SU-DHL-6 (cell line): ENCODE measurements around the gene APELA.

ENCODE experiments used
- H2AFZ ChIP-seq: fragments of 200-600 bp; sonication (generic); 2 replicates; pipeline ENCODE4 v1.6.1; 2014; ENCODE audit warnings: low read depth, mild to moderate bottlenecking, moderate library complexity, mixed read lengths, antibody characterized with exemption, low read length; ENCODE audit not compliant: severe bottlenecking
- H3F3A ChIP-seq: fragments of 200-600 bp; shearing (Covaris generic); 2 replicates; pipeline ENCODE4 v1.6.0; 2016; ENCODE audit warnings: antibody characterized with exemption, mild to moderate bottlenecking; ENCODE audit not compliant: insufficient read depth
- H3K27ac ChIP-seq: fragments of 200-600 bp; sonication (generic); 2 replicates; pipeline ENCODE4 v1.5.1; 2016; ENCODE audit warnings: low read depth, mild to moderate bottlenecking, low read length, moderate library complexity, mixed read lengths
- H3K27me3 ChIP-seq: fragments of 200-600 bp; sonication (generic), shearing (Covaris generic); 2 replicates; pipeline ENCODE4 v1.6.0; 2014; ENCODE audit warnings: mild to moderate bottlenecking, low read length
- H3K36me3 ChIP-seq: fragments of 200-600 bp; sonication (generic); 2 replicates; pipeline ENCODE4 v1.6.1; 2014; ENCODE audit warnings: mild to moderate bottlenecking, low read length, mixed read lengths
- H3K4me2 ChIP-seq: fragments of 300-600, 200-600 bp; shearing (Covaris generic), sonication (generic); 2 replicates; pipeline ENCODE4 v1.6.0; 2014; ENCODE audit warnings: low read length, low read depth, mild to moderate bottlenecking; ENCODE audit not compliant: poor library complexity, severe bottlenecking
- H3K4me3 ChIP-seq: fragments of 200-600 bp; sonication (generic); 2 replicates; pipeline ENCODE4 v1.5.1; 2014; ENCODE audit warnings: antibody characterized with exemption, low read length, mild to moderate bottlenecking, mixed read lengths; ENCODE audit not compliant: insufficient read depth, poor library complexity, severe bottlenecking
- H3K79me2 ChIP-seq: fragments of 200-600 bp; sonication (generic); 2 replicates; pipeline ENCODE4 v1.6.1; 2014; ENCODE audit warnings: mild to moderate bottlenecking, low read length, moderate library complexity; ENCODE audit not compliant: insufficient read depth
- H3K9ac ChIP-seq: fragments of 200-600 bp; sonication (generic); 2 replicates; pipeline ENCODE4 v1.7.0; 2014; ENCODE audit warnings: mild to moderate bottlenecking, low read length
- H3K9me2 ChIP-seq: fragments of 200-600 bp; sonication (generic); replicated peaks from 2 replicates; pipeline ENCODE4 v1.6.1; 2014; ENCODE audit warnings: low read length; ENCODE audit not compliant: insufficient read depth
- H3K9me3 ChIP-seq: fragments of 200-600 bp; sonication (generic); 2 replicates; pipeline ENCODE4 v1.6.1; 2014; ENCODE audit warnings: low read length, mixed read lengths; ENCODE audit not compliant: insufficient read depth
- H4K20me1 ChIP-seq: fragments of 200-600 bp; sonication (generic); 2 replicates; pipeline ENCODE4 v1.6.1; 2014; ENCODE audit warnings: low read depth, mild to moderate bottlenecking, antibody characterized with exemption, low read length, moderate library complexity, mixed read lengths
- CTCF ChIP-seq: fragments of 200-600 bp; sonication (generic); IDR thresholded peaks from one replicate; pipeline ENCODE4 v1.5.1; 2017; ENCODE audit warnings: antibody characterized with exemption, mild to moderate bottlenecking, low read length, moderate library complexity; ENCODE audit not compliant: insufficient read depth, poor library complexity, severe bottlenecking
- EZH2phosphoT487 ChIP-seq: fragments of 200-600 bp; sonication (generic), shearing (Covaris generic); conservative IDR thresholded peaks from 2 replicates; pipeline ENCODE4 v1.6.1; 2018; ENCODE audit warnings: mild to moderate bottlenecking, antibody characterized with exemption, low read length, moderate library complexity, mixed read lengths

The APELA gene

GRCh38 chr4:164876700-164877324 is at the start of gene APELA:
TSS of gene APELA (plus strand) at chr4:164877178. CDS start at chr4:164877332, 154 bp downstream.
- Histone ChIP-seq H3K4me2 (no peak within 1 kb of the TSS), H3K27ac (no peak within 1 kb of the TSS), H4K20me1 (no peaks in the 10 kb centered on the region), H3K9me2 (no peaks in the 10 kb centered on the region), H3F3A (no peaks in the 10 kb centered on the region), H3K9ac (no peak within 1 kb of the TSS), H3K27me3 (no peaks in the 10 kb centered on the region), H3K9me3 (no peaks in the 10 kb centered on the region), H2AFZ (no peak within 1 kb of the TSS), H3K36me3 (no peaks in the 10 kb centered on the region), H3K4me3 (no peak within 1 kb of the TSS), H3K79me2 (no peaks in the 10 kb centered on the region)
- TF ChIP-seq CTCF (no peak), EZH2phosphoT487 (no peak)

GRCh38 chr4:164828955-164829354 is 48.0 kb upstream of the APELA start:
- no peaks in the 10 kb centered on the region for H3K36me3 ChIP-seq
- H3F3A ChIP-seq = no peaks in the 10 kb centered on the region
- H3K9ac ChIP-seq = no peak overlapping the region
- TF ChIP-seq EZH2phosphoT487 = no peak
- TF ChIP-seq CTCF = no peak
- no peaks in the 10 kb centered on the region for H3K9me3 ChIP-seq
- no peaks in the 10 kb centered on the region for H3K79me2 ChIP-seq
- H3K9me2 ChIP-seq = no peaks in the 10 kb centered on the region
- H3K4me2 ChIP-seq = no peak overlapping the region
- H3K4me3 ChIP-seq = no peak overlapping the region
- no peak overlapping the region for H2AFZ ChIP-seq
- no peak overlapping the region for H3K27ac ChIP-seq
- no peaks in the 10 kb centered on the region for H3K27me3 ChIP-seq
- no peaks in the 10 kb centered on the region for H4K20me1 ChIP-seq

GRCh38 chr4:164846566-164846965 is 30.4 kb upstream of the APELA start:
- no peak overlapping the region for H3K4me2 ChIP-seq
- no peak overlapping the region for H3K9ac ChIP-seq
- no peaks in the 10 kb centered on the region for H3K9me2 ChIP-seq
- no peaks in the 10 kb centered on the region for H3K36me3 ChIP-seq
- no peak overlapping the region for H3K4me3 ChIP-seq
- H3K27me3 ChIP-seq = no peaks in the 10 kb centered on the region
- no peak for TF ChIP-seq CTCF
- no peak for TF ChIP-seq EZH2phosphoT487
- H3F3A ChIP-seq = no peaks in the 10 kb centered on the region
- no peak overlapping the region for H3K27ac ChIP-seq
- no peaks in the 10 kb centered on the region for H3K79me2 ChIP-seq
- no peaks in the 10 kb centered on the region for H3K9me3 ChIP-seq
- H4K20me1 ChIP-seq = no peaks in the 10 kb centered on the region
- no peak overlapping the region for H2AFZ ChIP-seq
